Uterus (tissue), 4 donors: ENCODE measurements around the gene FBLN2. TPM values are rescaled to one million over a fixed set of nuclear protein-coding genes. Genes with fewer than 3 reads are reported as not detected.

Experiments used
- DNase-seq, 2 donors: peaks; one replicate each; pipeline ENCODE4 v3.0.0-alpha.2; 2019 to 2020
- H3K27ac ChIP-seq, 2 donors: fragments of 200-600 bp; sonication (generic); 1 replicate in 1 of 2; 2 replicates in 1 of 2; pipeline ENCODE4 v1.5.1; 2016 to 2018
- H3K27me3 ChIP-seq, 2 donors: fragments of 200-600 bp; sonication (generic); one replicate each; pipeline ENCODE4 v1.5.1; 2018 to 2019; ENCODE audit warnings: control low read depth in 1 of 2
- H3K36me3 ChIP-seq, 2 donors: fragments of 200-600 bp; sonication (generic); one replicate each; pipeline ENCODE4 v1.5.1; 2019; ENCODE audit warnings: control low read depth in 1 of 2
- H3K4me1 ChIP-seq, 2 donors: fragments of 200-600 bp; sonication (generic); one replicate each; pipeline ENCODE4 v1.5.1; 2018 to 2019; ENCODE audit warnings: control low read depth in 1 of 2
- H3K4me3 ChIP-seq, 2 donors: fragments of 200-600 bp; sonication (generic); 1 replicate in 1 of 2; 2 replicates in 1 of 2; pipeline ENCODE4 v1.5.1; 2018 to 2019; ENCODE audit warnings: mild to moderate bottlenecking in 1 of 2
- H3K9me3 ChIP-seq, 2 donors: fragments of 200-600 bp; sonication (generic); one replicate each; pipeline ENCODE4 v1.5.1; 2019; ENCODE audit warnings: control low read depth in 1 of 2
- POLR2A ChIP-seq, 2 donors: fragments of 450-650 bp; IDR thresholded peaks; one replicate each; pipeline ENCODE4 v1.6.1; 2016; ENCODE audit warnings: antibody characterized with exemption in 2 of 2, mild to moderate bottlenecking in 1 of 2, moderate library complexity in 1 of 2
- intact Hi-C: fragments of 100-400 bp; cut with DNase I; formaldehyde crosslinking; loops from one replicate; pipeline ENCODE4 v1.15.1; 2023; ENCODE audit warnings: low total_unique reads
- total RNA-seq, 4 donors: library from RNA; depleted of rRNA in 3 of 4; stranded (reverse); fragments of >200 nt in 3 of 4; gene quantifications; one replicate each; pipeline versions ENCODE4 v1.1.0 to v1.2.4, GENCODE V29; 2014 to 2023
- TF ChIP-seq, protein P1 (sequence below), 4 experiments: fragments of 200-600 bp in 2 of 4; fragments of 450-650 bp in 2 of 4; sonication (generic) in 2 of 4; IDR thresholded peaks; one replicate each; pipeline ENCODE4 v1.5.1; 2016 to 2019; ENCODE audit warnings: antibody characterized with exemption in 4 of 4, mild to moderate bottlenecking in 2 of 4, moderate library complexity in 1 of 4
- donor health status: DM: yes; HTN: yes; CAD: no.

Gene FBLN2
- total RNA-seq, 4 donors from 2014 or later, result 39.2 to 217 (median 48.6) TPM

DNA sequence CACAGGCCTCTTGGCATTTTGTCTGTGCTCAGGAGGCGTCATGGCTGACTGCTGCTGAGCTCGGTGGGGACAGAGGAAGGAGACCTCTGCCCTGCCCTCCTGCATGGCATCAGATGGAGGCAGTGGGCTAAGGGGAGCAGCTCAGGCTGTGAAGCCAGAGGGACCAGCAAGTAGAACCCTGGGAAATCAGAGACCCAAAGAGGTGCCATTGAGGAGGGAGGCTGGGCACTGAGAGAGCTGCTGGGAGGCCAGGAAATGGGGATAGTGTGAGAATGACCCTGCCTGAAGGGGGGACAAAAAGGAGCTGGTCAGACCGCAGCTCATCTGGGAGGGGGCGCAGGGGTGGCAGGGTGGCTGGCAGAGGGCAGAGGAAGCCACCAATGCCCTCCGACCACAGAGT is 136.8 kb downstream of the FBLN2 start:
- H3K27me3 ChIP-seq, result no peaks in the 10 kb centered on the region
- DNase-seq, result no peak
- no peak overlapping the region for H3K4me3 ChIP-seq
- no peaks in the 10 kb centered on the region for H3K4me1 ChIP-seq
- H3K27ac ChIP-seq, result no peak overlapping the region
- intact Hi-C loops, result no loop called here
- no peaks in the 10 kb centered on the region for H3K36me3 ChIP-seq
- TF ChIP-seq, protein P1, sequence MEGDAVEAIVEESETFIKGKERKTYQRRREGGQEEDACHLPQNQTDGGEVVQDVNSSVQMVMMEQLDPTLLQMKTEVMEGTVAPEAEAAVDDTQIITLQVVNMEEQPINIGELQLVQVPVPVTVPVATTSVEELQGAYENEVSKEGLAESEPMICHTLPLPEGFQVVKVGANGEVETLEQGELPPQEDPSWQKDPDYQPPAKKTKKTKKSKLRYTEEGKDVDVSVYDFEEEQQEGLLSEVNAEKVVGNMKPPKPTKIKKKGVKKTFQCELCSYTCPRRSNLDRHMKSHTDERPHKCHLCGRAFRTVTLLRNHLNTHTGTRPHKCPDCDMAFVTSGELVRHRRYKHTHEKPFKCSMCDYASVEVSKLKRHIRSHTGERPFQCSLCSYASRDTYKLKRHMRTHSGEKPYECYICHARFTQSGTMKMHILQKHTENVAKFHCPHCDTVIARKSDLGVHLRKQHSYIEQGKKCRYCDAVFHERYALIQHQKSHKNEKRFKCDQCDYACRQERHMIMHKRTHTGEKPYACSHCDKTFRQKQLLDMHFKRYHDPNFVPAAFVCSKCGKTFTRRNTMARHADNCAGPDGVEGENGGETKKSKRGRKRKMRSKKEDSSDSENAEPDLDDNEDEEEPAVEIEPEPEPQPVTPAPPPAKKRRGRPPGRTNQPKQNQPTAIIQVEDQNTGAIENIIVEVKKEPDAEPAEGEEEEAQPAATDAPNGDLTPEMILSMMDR (IDR thresholded peaks at IDR 0.05), result no peak
- no peak for TF ChIP-seq POLR2A (IDR thresholded peaks at IDR 0.05)
- no peaks in the 10 kb centered on the region for H3K9me3 ChIP-seq

DNA sequence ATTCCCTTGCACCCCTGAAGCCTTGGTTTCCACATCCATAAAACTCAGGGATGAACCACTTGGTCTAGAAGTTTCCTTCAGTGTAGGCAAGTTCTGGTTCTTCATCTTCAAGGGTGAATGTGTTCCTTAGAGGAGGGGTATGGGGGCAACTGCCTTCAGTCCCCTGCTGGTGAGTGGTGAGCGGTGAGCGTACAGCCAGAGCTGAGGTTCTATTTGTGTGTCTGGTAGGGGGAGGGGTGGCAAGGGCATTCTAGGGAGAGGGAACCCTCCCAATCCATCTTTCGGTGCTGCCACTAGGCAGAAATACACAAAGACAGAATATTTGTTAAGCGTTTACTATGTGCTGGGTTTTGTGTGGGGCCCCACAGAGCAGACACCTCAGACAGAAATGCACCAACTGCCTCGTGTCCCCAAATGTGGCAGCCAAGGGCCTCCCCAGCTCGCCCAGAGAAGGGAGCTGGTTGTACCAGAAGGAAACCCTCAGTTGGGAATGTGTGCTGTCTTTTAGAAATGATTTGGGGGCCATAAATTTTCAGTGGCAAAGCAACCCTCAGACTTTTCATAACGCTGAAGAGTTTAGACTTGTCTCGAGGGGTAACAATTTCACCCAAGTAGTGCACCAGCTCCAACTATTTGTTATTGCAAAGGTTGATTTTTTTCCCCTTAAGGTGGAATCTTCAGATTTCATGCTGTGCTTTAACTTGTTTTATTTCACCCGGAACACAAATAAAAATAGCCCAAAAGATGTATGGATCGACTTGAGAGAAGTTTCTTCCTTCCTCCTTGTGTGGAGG is 137.6 kb downstream of the FBLN2 start:
- Histone ChIP-seq H3K27me3 (no peaks in the 10 kb centered on the region), H3K27ac (no peak overlapping the region), H3K4me1 (no peaks in the 10 kb centered on the region), H3K36me3 (no peaks in the 10 kb centered on the region), H3K9me3 (no peaks in the 10 kb centered on the region), H3K4me3 (no peak overlapping the region)
- TF ChIP-seq, protein P1 (IDR thresholded peaks at IDR 0.05), result no peak
- no peak for TF ChIP-seq POLR2A (IDR thresholded peaks at IDR 0.05)
- intact Hi-C loops, result no loop called here
- no peak for DNase-seq

DNA sequence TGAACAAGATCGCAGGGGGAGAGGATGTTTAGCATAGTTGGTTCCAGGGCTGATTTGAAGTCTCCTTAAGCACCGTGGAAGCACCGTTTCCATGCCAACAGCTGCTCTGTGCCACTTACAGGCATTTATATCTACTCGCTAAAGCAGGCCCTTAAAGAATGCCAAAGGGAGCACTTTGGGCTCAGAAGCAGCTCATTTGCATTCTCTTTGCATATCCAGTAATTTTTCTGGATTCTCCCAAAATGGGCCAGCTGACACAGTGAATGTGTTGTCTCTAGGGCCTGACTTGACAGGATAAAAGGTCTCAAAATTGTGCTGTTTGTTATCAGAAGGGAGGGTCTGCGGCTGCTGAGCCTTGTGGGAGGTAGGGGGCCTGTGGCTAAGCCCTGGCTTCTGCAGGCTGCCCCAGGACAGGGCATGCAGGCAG is 138.6 kb downstream of the FBLN2 start:
- TF ChIP-seq, protein P1 (IDR thresholded peaks at IDR 0.05), result no peak
- no peak for TF ChIP-seq POLR2A (IDR thresholded peaks at IDR 0.05)
- no peak overlapping the region for H3K27ac ChIP-seq
- no peak for DNase-seq
- H3K9me3 ChIP-seq, result no peaks in the 10 kb centered on the region
- no peak overlapping the region for H3K4me3 ChIP-seq
- no peaks in the 10 kb centered on the region for H3K4me1 ChIP-seq
- no peaks in the 10 kb centered on the region for H3K27me3 ChIP-seq
- no peaks in the 10 kb centered on the region for H3K36me3 ChIP-seq
- intact Hi-C loops, result no loop called here

Other genes with a start within 250 kb of the FBLN2 start
- gene NUP210, start 128.8 kb upstream of the FBLN2 start, total RNA-seq, result 1 to 10 TPM in 3 of 4 donors, under 1 TPM in 1; 0.29 to 9.5 (median 5.1) TPM
- 10 to 100 TPM in 3 of 4 donors, 1 to 10 TPM in 1; 7.4 to 20.6 (median 11.7) TPM for gene HDAC11, start 68.8 kb upstream of the FBLN2 start, total RNA-seq